SK-N-SH treated with all-trans-retinoic acid at 6 μM for 48 hours (cell line): Measurements from ENCODE around the gene PEX5L.

Source experiments
- ARNTL ChIP-seq: fragments of 450-650 bp; formaldehyde crosslinking; IDR thresholded peaks from 2 replicates; pipeline ENCODE4 v1.5.0; 2020; ENCODE audit warnings: low read depth, mild to moderate bottlenecking, moderate library complexity, borderline replicate concordance
- CSDC2 ChIP-seq: fragments of 250-450 bp; sonication (Bioruptor Pico); IDR thresholded peaks from 2 replicates; pipeline ENCODE4 v1.5.0; 2020; ENCODE audit warnings: mild to moderate bottlenecking, moderate library complexity
- OSR1 ChIP-seq: fragments of 250-450 bp; sonication (Bioruptor Pico); IDR thresholded peaks from 2 replicates; pipeline ENCODE4 v1.8.0; 2022; ENCODE audit warnings: moderate library complexity, mild to moderate bottlenecking, inconsistent platforms
- PATZ1 ChIP-seq: fragments of 250-450 bp; sonication (Bioruptor Pico); IDR thresholded peaks from 2 replicates; pipeline ENCODE4 v1.8.0; 2020; ENCODE audit warnings: mild to moderate bottlenecking, moderate library complexity, borderline replicate concordance
- TF ChIP-seq, protein P1 (sequence below): fragments of 250-450 bp; sonication (Bioruptor Pico); IDR thresholded peaks from 2 replicates; pipeline ENCODE4 v1.5.1; 2020; ENCODE audit warnings: low read depth, mild to moderate bottlenecking, moderate library complexity

- TF ChIP-seq ARNTL (no peak), OSR1 (no peak), PATZ1 (CRISPR knock-in tag) (no peak), CSDC2 (CRISPR knock-in tag) (no peak)
- TF ChIP-seq, protein P1, sequence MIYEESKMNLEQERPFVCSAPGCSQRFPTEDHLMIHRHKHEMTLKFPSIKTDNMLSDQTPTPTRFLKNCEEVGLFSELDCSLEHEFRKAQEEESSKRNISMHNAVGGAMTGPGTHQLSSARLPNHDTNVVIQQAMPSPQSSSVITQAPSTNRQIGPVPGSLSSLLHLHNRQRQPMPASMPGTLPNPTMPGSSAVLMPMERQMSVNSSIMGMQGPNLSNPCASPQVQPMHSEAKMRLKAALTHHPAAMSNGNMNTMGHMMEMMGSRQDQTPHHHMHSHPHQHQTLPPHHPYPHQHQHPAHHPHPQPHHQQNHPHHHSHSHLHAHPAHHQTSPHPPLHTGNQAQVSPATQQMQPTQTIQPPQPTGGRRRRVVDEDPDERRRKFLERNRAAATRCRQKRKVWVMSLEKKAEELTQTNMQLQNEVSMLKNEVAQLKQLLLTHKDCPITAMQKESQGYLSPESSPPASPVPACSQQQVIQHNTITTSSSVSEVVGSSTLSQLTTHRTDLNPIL (CRISPR knock-in tag) = no peak
Measured at GRCh38 chr3:179898024-179898423, 138.7 kb downstream of the PEX5L start.
